Measurements from ENCODE around the gene SORCS2.

Gene SORCS2

GRCh38 chr4:7423801-7424552, 231.6 kb downstream of the SORCS2 start:
- no peak for DNase-seq (ENCODE audit: low read depth in 3 of 3, low spot score in 1 of 3)

GRCh38 chr4:7424553-7425111, 232.3 kb downstream of the SORCS2 start:
- no peak for DNase-seq (ENCODE audit: low read depth in 3 of 3, low spot score in 1 of 3)

- no peak for DNase-seq (ENCODE audit: low read depth in 3 of 3, low spot score in 1 of 3)
Measured at GRCh38 chr4:7425124-7425523, 232.8 kb downstream of the SORCS2 start.

GRCh38 chr4:7425591-7426468, 233.5 kb downstream of the SORCS2 start:
- no peak for DNase-seq (ENCODE audit: low read depth in 3 of 3, low spot score in 1 of 3)

GRCh38 chr4:7426525-7427171, 234.3 kb downstream of the SORCS2 start:
- DNase-seq (ENCODE audit: low read depth in 3 of 3, low spot score in 1 of 3): no peak

- DNase-seq (ENCODE audit: low read depth in 3 of 3, low spot score in 1 of 3): no peak
Measured at GRCh38 chr4:7427361-7427760, 235.0 kb downstream of the SORCS2 start.

- DNase-seq (ENCODE audit: low read depth in 3 of 3, low spot score in 1 of 3): no peak
Measured at GRCh38 chr4:7427831-7428260, 235.5 kb downstream of the SORCS2 start.

- no peak for DNase-seq (ENCODE audit: low read depth in 3 of 3, low spot score in 1 of 3)
Measured at GRCh38 chr4:7428261-7429068, 236.1 kb downstream of the SORCS2 start.

- DNase-seq (ENCODE audit: low read depth in 3 of 3, low spot score in 1 of 3): no peak
Measured at GRCh38 chr4:7429069-7429416, 236.7 kb downstream of the SORCS2 start.

- no peak for DNase-seq (ENCODE audit: low read depth in 3 of 3, low spot score in 1 of 3)
Measured at GRCh38 chr4:7429601-7430078, 237.3 kb downstream of the SORCS2 start.

- no peak for DNase-seq (ENCODE audit: low read depth in 3 of 3, low spot score in 1 of 3)
Measured at GRCh38 chr4:7430368-7430964, 238.1 kb downstream of the SORCS2 start.

- no peak for DNase-seq (ENCODE audit: low read depth in 3 of 3, low spot score in 1 of 3)
Measured at GRCh38 chr4:7430965-7431695, 238.8 kb downstream of the SORCS2 start.

GRCh38 chr4:7431696-7432530, 239.6 kb downstream of the SORCS2 start:
- no peak for DNase-seq (ENCODE audit: low read depth in 3 of 3, low spot score in 1 of 3)

GRCh38 chr4:7432531-7433375, 240.4 kb downstream of the SORCS2 start:
- DNase-seq (ENCODE audit: low read depth in 3 of 3, low spot score in 1 of 3): no peak

- no peak for DNase-seq (ENCODE audit: low read depth in 3 of 3, low spot score in 1 of 3)
Measured at GRCh38 chr4:7433376-7434140, 241.2 kb downstream of the SORCS2 start.

- DNase-seq (ENCODE audit: low read depth in 3 of 3, low spot score in 1 of 3): no peak
Measured at GRCh38 chr4:7434141-7434765, 241.9 kb downstream of the SORCS2 start.

- DNase-seq (ENCODE audit: low read depth in 3 of 3, low spot score in 1 of 3): no peak
Measured at GRCh38 chr4:7434766-7435150, 242.4 kb downstream of the SORCS2 start, which contains the start of gene PSAPL1. PSAPL1 (minus strand) TSS chr4:7434930; CDS start chr4:7434879, 51 bp downstream.
